Brain microvascular endothelial cell (primary cell): ENCODE data around the gene SSU72.
"Not testable (repeated sequence)": the region's sequence is repeated elsewhere in the genome, so short reads cannot be mapped to it uniquely, and the experiment has no call there.

Experiments used
- DNase-seq: peaks from one replicate; pipeline ENCODE4 v3.0.0-alpha.2; 2020
- H3K27ac ChIP-seq: fragments of 250-450 bp; sonication (Bioruptor Pico); 2 replicates; pipeline ENCODE4 v1.5.1; 2020; ENCODE audit warnings: mild to moderate bottlenecking, moderate library complexity
- H3K27me3 ChIP-seq: fragments of 250-450 bp; sonication (Bioruptor Pico); replicated peaks from 2 replicates; pipeline ENCODE4 v1.5.1; 2020; ENCODE audit warnings: mild to moderate bottlenecking
- H3K36me3 ChIP-seq: fragments of 250-450 bp; sonication (Bioruptor Pico); replicated peaks from 2 replicates; pipeline ENCODE4 v1.5.1; 2020; ENCODE audit warnings: mild to moderate bottlenecking
- H3K4me3 ChIP-seq: 2 replicates; pipeline ENCODE4 v1.5.1; 2011; ENCODE audit warnings: low read depth, mild to moderate bottlenecking, control low read depth, low read length, moderate library complexity
- in situ Hi-C: cut with HindIII; loops from 2 replicates; pipeline ENCODE4 v1.10.0; 2017; ENCODE audit warnings: low sequenced_read_pairs, low pct_ligation_motif_present
- TF ChIP-seq, protein P1 (sequence below): IDR thresholded peaks from 2 replicates; pipeline ENCODE4 v1.5.1; 2011; ENCODE audit warnings: low read depth, mild to moderate bottlenecking, moderate library complexity, low read length, control low read depth, inconsistent platforms; ENCODE audit errors: missing control alignments

Gene SSU72

DNA sequence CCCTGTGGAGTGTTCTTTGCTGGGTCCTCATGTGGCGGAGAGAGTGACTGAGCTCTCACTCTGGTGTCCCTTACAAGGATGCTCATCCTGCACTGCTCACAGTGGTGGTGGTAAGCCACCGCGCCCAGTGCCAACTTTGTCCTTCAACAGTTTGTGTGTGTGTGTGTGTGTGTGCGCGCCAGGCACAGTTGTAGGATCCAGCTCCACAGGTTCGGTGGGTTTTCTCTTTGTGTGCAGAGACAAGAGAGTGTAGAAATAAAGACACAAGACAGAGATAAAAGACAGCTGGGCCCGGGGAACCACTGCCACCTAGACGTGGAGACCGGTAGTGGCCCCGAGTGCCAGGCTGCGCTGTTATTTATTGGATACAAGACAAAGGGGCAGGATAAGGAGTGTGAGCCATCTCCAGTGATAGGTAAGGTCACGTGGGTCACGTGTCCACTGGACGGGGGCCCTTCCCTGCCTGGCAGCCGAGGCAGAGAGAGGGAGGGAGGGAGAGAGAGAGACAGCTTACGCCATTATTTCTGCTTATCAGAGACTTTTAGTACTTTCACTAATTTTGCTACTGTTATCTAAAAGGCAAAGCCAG lies 69.8 kb downstream of the SSU72 start:
- H3K4me3 ChIP-seq, H3K36me3 ChIP-seq, H3K27me3 ChIP-seq, in situ Hi-C loops: not testable (repeated sequence)
- TF ChIP-seq, protein P1, sequence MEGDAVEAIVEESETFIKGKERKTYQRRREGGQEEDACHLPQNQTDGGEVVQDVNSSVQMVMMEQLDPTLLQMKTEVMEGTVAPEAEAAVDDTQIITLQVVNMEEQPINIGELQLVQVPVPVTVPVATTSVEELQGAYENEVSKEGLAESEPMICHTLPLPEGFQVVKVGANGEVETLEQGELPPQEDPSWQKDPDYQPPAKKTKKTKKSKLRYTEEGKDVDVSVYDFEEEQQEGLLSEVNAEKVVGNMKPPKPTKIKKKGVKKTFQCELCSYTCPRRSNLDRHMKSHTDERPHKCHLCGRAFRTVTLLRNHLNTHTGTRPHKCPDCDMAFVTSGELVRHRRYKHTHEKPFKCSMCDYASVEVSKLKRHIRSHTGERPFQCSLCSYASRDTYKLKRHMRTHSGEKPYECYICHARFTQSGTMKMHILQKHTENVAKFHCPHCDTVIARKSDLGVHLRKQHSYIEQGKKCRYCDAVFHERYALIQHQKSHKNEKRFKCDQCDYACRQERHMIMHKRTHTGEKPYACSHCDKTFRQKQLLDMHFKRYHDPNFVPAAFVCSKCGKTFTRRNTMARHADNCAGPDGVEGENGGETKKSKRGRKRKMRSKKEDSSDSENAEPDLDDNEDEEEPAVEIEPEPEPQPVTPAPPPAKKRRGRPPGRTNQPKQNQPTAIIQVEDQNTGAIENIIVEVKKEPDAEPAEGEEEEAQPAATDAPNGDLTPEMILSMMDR, result peak; percentile 66
- H3K27ac ChIP-seq, result peak overlapping the region; percentile 29
- DNase-seq, result peak; percentile 61

- H3K4me3 ChIP-seq, in situ Hi-C loops, DNase-seq, H3K27ac ChIP-seq, H3K27me3 ChIP-seq: not testable (repeated sequence)
- peaks cover 44% of the 10 kb centered on the region for H3K36me3 ChIP-seq
Observed at GRCh38 chr1:1495461-1495975, 79.1 kb downstream of the SSU72 start.

- DNase-seq, H3K4me3 ChIP-seq, H3K27ac ChIP-seq, H3K27me3 ChIP-seq, in situ Hi-C loops: not testable (repeated sequence)
- H3K36me3 ChIP-seq, result peaks cover 51% of the 10 kb centered on the region
Observed at GRCh38 chr1:1494311-1494710, 80.4 kb downstream of the SSU72 start.
